Islet of Langerhans (tissue), 1 donor: ENCODE data around the gene CDCA8.
"Not testable (repeated sequence)": the region's sequence is repeated elsewhere in the genome, so short reads cannot be mapped to it uniquely, and the experiment has no call there.

Experiments used
- FAIRE-seq: peaks from one replicate; lab custom pipeline; 2011; peaks lifted over from hg19 to GRCh38; lab: Jason Lieb, UNC

CDCA8 gene

GRCh38 chr1:37718181-37718900 lies 26.0 kb downstream of the CDCA8 start:
- no peak for FAIRE-seq

GRCh38 chr1:37718901-37719571 lies 26.7 kb downstream of the CDCA8 start:
- no peak for FAIRE-seq

- no peak for FAIRE-seq
Observed at GRCh38 chr1:37719572-37720195, 27.4 kb downstream of the CDCA8 start.

GRCh38 chr1:37720231-37721130 lies 28.2 kb downstream of the CDCA8 start:
- FAIRE-seq: no peak

- no peak for FAIRE-seq
Observed at GRCh38 chr1:37721565-37721964, 29.2 kb downstream of the CDCA8 start.

- FAIRE-seq: no peak
Observed at GRCh38 chr1:37722181-37723071, 30.1 kb downstream of the CDCA8 start.

GRCh38 chr1:37723072-37723389 lies 30.7 kb downstream of the CDCA8 start:
- no peak for FAIRE-seq

- no peak for FAIRE-seq
Observed at GRCh38 chr1:37723390-37724078, 31.2 kb downstream of the CDCA8 start.

- no peak for FAIRE-seq
Observed at GRCh38 chr1:37724575-37724974, 32.3 kb downstream of the CDCA8 start.

GRCh38 chr1:37725851-37726613 lies 33.7 kb downstream of the CDCA8 start:
- no peak for FAIRE-seq

GRCh38 chr1:37726751-37727585 lies 34.7 kb downstream of the CDCA8 start:
- FAIRE-seq: no peak

- FAIRE-seq: no peak
Observed at GRCh38 chr1:37728416-37728815, 36.1 kb downstream of the CDCA8 start.

- no peak for FAIRE-seq
Observed at GRCh38 chr1:37730376-37730775, 38.1 kb downstream of the CDCA8 start.

GRCh38 chr1:37731312-37732019 lies 39.1 kb downstream of the CDCA8 start:
- no peak for FAIRE-seq

GRCh38 chr1:37732111-37732780 lies 39.9 kb downstream of the CDCA8 start:
- FAIRE-seq: no peak

GRCh38 chr1:37734629-37735591 lies 42.6 kb downstream of the CDCA8 start:
- no peak for FAIRE-seq

- FAIRE-seq: not testable (repeated sequence)
Observed at GRCh38 chr1:37737975-37738374, 45.7 kb downstream of the CDCA8 start.
